Skin epidermis (tissue), 12 donors: ENCODE results near the gene ADAM8.
"Not testable (repeated sequence)": the region's sequence is repeated elsewhere in the genome, so short reads cannot be mapped to it uniquely, and the experiment has no call there.

Source experiments
- H3K27ac ChIP-seq, 21 experiments: fragments of 200-600 bp; sonication (generic) in 11 of 21; one replicate each; pipeline ENCODE4 v1.5.0; 2020; ENCODE audit warnings: mild to moderate bottlenecking in 3 of 21, inconsistent platforms in 2 of 21, moderate library complexity in 2 of 21
- H3K4me3 ChIP-seq, 7 experiments: fragments of 200-600 bp; sonication (generic) in 2 of 7; one replicate each; pipeline ENCODE4 v1.5.0; 2020; ENCODE audit warnings: inconsistent platforms in 2 of 7, mild to moderate bottlenecking in 2 of 7, moderate library complexity in 1 of 7

Gene ADAM8

DNA sequence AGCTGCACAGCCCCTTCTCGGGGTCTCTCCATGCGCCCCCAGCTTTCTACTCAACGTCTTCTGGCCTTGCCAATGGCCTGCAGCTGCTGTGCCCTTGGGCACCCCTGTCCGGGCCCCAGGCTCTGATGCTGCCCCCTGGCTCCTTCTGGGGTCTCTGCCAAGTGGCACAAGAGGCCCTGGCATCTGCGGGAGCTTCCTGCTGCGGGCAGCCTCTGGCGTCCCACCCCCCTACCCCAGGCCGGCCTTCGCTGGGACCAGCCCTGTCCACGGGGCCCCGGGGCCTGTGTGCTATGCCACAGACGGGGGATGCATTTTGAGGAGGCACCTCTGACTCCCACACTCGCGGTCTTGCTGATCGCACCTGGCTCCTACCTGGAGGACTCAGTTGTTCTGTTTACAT is 36.7 kb downstream of the ADAM8 start:
- Histone ChIP-seq H3K4me3 (no peak overlapping the region), H3K27ac (no peak overlapping the region)

DNA sequence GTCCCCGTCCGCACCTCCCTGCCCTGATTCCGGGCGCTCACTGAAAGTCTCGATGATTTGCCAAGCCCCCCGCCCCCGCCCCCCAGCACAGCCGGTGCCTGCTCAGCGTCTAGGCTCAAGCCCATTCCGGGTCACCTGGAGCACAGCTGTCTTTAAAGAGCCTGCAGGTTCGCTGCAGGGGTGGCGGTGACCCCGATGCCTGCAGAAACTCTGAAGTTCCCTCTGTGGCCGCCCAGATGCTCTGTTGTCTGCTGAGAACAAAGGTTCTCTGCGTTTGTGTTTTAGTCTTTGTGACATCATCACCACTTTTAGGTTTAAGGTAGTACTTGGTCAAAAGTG is 38.2 kb downstream of the ADAM8 start:
- H3K27ac ChIP-seq, result no peak overlapping the region
- H3K4me3 ChIP-seq, result no peak overlapping the region

DNA sequence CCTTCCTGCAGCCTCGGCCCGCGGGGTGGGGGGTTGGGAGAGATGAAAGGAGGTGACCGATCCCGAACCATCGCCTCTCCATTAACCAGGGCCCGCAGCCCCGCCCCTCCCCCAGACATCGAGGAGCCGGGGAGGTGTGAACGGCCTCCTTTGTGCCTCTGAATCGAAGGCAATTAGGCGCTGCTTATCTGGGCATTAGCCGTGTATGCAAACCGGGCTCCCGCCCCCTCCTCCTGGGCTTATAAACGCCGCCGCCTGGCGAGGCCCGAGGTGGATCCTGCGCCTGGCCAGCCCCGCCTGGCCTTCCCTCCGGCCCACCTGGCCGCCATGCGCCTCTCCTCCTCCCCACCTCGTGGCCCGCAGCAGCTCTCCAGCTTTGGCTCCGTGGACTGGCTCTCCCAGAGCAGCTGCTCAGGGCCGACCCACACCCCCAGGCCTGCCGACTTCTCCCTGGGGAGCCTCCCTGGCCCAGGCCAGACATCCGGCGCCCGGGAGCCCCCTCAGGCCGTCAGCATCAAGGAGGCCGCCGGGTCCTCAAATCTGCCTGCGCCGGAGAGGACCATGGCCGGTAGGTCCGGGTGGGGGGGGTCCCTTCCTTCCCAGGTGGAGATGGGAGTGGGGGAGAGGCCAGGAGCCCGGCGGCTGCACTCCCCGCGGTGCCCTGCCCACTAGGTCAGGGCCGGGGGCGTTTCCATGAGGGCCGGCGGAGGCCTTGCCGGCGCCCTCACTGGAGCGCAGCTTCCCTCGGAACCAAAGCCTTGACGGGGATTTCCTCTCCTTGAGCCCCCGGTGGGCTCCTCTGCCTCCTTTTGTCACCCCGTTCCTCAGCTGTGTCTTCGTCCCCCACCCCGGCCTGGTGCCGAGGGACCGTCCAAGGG is 38.8 kb downstream of the ADAM8 start, which contains the start of gene VENTX:
VENTX (plus strand) TSS at position 268 of the 878 bp plus-strand sequence; CDS start at position 328, 60 bp downstream.
- peak within 1 kb of the TSS in 8 of 21 experiments; percentile 15 to 74 (median 37) for H3K27ac ChIP-seq
- H3K4me3 ChIP-seq, result peak within 1 kb of the TSS in 6 of 7 experiments; percentile 4 to 27 (median 20)

DNA sequence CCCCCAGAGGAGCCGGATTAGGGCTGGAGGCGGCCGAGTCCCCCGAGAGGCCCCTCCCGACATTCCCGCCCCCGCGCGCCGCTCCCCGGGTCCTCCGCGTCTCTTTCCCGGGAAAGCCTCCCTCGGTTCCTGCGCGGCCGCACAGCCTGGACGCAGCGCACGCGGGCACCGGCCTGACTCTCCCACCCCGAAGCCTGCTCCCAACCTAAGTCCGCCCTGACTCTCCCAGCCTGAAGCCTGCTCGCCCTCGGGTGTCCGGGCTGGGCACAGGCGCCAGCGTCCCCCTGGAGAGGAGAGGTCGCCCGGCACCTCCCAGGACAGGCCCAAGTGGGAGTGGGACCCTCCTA is 39.5 kb downstream of the ADAM8 start:
- peak overlapping the region in 1 of 21 experiments; percentile 30 for H3K27ac ChIP-seq
- H3K4me3 ChIP-seq, result peak overlapping the region in 3 of 7 experiments; percentile 19 to 27 (median 25)

DNA sequence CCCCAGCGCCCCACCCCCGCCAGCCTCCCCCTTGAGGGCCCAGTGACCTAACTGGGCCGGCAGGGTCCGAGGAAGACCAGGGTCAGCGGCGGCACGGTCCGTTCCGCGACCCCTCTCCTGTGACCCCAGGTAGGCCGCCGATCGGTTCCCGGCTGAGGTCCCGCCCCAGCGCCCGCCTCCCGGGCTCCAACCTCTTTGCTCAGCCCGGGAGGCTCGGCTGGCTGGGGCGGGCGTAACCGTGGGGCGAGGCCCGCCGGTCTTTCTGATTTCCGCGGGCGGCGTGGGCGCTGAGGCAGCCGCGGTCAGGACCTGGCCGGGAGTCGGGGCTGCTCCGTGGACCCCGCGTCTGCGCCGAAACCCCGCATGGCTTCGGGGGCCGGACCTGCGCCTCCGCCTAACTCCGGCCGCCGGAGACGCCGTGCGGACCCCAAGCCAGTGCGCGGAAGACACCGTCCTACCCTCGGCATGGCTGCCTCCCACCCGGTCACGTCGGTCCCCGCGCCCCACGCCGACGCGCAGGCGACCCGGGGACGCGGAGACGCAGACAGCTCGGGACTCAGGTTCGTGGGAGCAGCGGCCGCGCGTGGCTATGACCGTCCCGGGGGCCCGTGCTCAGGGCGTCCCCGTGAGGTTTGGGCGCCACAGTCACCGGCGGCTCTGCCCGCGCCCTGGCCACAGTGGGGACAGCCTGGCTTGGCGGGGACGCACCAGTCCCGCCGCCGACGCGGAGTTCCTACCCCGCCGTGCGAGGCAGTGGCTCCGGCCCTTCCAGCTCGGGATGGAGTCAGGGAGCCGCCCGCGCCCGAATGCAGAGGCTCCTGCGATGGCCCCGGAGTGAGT is 40.0 kb downstream of the ADAM8 start:
- H3K27ac ChIP-seq, result peak overlapping the region in 11 of 21 experiments; percentile 15 to 74 (median 40)
- H3K4me3 ChIP-seq, result peak overlapping the region in 6 of 7 experiments; percentile 4 to 27 (median 20)

DNA sequence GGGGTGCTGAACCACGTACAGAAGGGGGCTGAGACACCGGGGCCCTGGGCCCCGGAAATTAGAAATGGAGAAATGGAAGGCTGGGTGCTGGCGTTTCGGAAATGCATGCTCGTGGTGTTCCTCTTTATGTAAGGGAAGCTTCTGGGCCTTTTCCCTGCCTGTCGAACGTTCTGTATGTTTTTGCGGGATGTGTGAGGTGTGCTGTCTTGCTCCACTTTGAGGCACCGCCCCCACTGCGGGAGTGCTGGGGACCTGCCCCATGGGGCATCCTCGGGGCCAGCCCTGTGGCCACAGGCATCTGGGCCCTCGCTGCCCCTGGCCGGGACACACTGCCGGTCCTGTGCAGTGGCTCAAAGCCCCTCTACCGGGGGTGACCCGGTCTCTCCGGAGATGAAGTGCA is 40.7 kb downstream of the ADAM8 start:
- Histone ChIP-seq H3K27ac (peak overlapping the region in 13 of 21 experiments; percentile 13 to 74 (median 40)), H3K4me3 (peak overlapping the region in 6 of 7 experiments; percentile 6 to 27 (median 20))

DNA sequence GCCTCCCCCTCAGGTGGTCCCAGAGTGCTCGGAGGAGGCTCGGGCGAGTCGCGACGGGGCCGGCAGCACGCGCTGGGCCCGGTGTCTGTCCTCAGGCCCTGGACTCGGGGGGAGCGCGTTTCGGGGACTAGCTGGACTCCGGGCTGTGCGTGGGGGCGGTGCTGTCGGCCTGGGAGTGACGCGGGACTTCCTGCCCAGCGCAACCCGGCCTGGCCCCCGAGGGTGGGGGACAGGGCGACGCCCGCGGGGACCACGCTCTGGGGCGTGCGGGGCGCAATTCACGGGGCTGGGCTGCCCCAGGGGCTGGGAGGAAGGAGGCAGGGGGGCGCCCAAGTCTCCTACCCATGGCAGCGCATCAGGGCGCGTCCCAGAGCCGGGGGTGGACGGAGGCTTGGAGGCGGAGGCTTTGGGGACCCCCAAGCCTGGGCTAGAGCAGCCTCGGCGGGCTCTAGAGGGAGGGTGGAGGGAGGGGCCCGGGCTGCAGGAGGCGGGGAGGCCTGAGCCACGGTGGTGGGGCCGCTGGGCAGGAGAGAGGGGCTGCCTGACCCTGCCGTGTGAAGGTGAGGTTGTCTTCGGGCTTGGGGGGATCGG is 41.3 kb downstream of the ADAM8 start:
- Histone ChIP-seq H3K27ac (peak overlapping the region in 13 of 21 experiments; percentile 23 to 74 (median 44)), H3K4me3 (peak overlapping the region in 6 of 7 experiments; percentile 5 to 27 (median 15))

DNA sequence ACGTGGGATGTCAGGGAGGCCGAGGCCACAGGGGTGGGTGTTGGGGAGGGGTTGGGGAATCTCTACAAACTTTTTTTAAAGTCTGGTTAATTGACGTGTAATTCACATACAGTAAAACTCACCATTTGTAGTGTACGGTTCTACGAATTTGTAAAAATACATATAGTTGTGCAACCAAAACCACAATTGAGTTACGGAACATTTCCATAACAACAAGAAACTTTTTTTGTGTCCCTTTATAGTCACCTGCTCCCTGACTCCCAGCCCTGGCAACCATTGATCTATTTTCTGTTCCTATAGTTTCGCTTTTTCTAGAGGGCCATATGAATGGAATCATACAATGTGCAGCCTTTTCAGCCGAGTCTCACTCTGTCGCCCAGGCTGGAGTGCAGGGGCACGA is 41.9 kb downstream of the ADAM8 start:
- H3K27ac ChIP-seq, H3K4me3 ChIP-seq: not testable (repeated sequence)

DNA sequence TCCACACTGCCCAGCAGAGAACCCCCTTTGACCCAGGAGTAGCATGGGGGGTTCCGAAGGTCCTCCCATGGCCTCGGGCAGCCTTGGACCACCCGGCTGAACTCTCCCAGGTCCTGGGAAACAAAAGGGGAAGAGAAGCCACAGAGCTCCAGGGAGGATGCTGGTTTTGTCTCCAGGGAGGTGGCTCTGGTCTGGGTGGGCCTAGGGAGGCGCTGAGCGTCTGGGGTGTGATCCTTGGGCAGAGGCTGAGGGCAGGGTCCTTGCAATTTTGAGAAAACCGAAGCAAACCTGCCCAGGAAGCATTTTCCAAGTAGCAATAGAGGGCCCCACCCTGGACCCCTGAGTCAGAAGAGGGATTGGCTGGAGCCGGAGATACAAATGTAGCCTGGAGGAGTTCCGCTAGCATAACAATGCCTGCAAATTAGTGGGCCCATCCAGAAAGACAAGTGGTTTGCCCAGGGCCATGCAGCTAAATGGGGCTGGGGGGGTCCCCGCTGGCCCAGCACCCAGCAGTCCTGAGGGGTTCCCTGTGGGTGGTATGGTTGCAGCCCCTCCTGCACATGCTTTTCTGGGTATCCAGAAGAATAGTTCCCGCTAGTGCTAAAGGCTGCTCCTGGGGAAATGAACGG is 44.6 kb downstream of the ADAM8 start:
- Histone ChIP-seq H3K27ac (no peak overlapping the region), H3K4me3 (no peak overlapping the region)

DNA sequence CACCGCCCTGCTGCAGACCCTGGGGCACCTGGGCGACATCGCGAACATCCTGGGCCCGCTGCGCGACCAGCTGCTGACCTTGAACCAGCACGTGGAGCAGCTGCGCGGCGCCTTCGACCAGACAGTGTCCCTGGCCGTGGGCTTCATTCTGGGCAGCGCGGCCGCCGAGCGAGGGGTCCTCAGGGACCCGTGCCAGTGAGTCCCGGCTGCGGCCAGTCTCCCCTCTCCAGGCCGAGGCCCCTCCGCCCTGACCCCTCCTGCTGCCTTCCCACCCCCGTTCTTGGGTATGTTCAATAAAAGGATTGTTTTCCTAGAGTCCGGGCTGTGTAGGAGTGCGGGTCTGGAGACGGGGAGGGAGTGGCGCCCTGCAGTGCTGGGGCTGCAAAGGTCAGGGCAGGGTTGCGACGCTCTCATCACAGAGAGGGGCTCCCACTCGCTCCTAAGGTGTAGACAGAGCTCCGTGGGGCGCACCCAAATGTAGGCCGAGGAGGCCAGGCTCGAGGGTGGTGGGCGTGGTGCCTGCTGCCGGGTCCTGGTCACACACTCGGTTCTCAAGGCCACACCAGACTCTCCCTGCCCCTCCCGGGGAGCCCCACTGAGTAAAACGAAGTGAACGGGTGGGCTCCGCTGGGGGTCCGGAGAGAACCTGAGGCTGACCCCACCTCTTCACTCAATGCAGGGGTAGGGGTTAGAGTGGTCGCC is 45.3 kb downstream of the ADAM8 start:
- Histone ChIP-seq H3K4me3 (no peak overlapping the region), H3K27ac (no peak overlapping the region)

DNA sequence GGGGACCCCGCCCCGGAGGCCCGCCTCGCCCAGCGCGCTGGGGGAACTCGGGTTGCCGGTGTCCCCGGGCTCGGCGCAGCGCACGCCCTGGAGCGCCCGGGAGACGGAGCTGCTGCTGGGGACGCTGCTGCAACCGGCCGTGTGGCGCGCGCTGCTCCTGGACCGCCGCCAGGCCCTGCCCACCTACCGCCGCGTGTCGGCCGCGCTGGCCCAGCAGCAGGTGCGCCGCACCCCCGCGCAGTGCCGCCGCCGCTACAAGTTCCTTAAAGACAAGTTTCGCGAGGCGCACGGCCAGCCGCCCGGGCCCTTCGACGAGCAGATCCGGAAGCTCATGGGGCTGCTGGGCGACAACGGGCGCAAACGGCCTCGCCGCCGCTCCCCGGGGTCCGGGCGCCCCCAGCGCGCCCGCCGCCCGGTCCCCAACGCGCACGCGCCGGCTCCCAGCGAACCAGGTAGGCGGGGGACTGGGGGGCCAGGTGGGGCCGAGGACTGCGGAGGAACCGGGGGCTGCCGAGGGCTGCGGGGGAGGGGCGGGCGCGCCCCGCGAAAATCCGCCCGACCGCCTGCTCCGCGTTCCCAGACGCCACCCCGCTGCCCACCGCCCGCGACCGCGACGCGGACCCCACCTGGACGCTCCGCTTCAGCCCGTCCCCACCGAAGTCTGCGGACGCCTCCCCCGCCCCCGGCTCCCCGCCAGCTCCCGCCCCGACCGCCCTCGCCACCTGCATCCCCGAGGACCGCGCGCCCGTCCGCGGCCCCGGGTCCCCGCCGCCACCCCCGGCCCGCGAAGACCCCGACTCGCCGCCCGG is 46.1 kb downstream of the ADAM8 start:
- Histone ChIP-seq H3K4me3 (peak overlapping the region in 1 of 7 experiments; percentile 8), H3K27ac (no peak overlapping the region)

DNA sequence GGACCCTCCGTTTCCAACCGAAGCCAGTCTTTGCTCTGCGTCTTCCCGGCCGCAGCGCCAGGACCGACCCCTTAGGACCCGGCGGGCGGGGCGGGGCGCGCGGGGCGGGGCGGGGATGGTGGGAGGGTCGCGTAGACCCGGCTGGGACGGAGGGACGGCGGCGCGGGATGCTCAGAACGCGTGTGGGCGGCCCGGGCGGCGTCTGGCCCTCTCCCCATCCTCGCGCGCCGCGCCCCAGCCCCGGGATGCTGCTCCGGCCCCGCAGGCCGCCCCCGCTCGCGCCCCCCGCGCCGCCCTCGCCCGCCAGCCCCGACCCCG is 46.7 kb downstream of the ADAM8 start, which contains the start of gene UTF1:
UTF1 (plus strand) TSS at position 174 of the 318 bp plus-strand sequence; CDS start at position 246, 72 bp downstream.
- H3K27ac ChIP-seq, result no peak within 1 kb of the TSS
- H3K4me3 ChIP-seq, result peak within 1 kb of the TSS in 1 of 7 experiments; percentile 8

DNA sequence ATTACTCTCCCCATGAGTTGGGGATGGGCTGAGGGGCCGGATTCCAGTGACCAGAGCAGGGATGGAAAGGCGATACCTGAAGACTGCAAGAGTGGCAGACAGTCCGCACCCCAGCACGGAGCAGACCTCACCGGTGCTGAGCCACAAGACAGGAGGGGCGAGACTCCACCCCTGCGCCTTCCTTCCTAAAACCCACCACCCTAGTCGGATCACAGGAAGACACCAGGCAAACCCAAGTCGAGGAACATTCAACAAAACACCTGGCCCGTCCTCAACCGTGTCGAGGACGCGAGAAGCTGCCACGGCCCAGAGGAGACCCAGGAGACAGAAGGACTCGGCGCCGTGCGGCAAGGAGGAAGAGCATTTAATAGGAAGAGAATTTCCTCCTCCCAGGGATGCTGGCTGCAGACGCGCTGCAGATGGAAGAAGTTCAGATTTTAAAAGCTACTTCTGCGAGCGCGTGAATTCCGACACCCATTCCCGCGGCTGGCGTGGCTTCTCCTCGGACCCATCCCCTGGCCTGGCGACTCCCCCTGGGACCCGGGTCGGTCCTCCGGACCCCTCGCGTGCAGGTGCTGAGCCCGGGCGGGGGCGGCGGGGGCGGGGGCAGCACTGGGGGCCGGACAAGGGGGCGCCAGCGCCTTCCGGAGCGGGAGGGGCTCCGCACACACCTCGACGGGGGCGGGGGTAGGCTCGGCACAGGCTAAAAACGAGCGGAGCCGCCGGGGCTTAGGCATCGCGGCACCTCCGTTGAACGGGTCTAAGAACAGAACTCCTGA is 47.2 kb downstream of the ADAM8 start:
- Histone ChIP-seq H3K4me3 (no peak overlapping the region), H3K27ac (no peak overlapping the region)

DNA sequence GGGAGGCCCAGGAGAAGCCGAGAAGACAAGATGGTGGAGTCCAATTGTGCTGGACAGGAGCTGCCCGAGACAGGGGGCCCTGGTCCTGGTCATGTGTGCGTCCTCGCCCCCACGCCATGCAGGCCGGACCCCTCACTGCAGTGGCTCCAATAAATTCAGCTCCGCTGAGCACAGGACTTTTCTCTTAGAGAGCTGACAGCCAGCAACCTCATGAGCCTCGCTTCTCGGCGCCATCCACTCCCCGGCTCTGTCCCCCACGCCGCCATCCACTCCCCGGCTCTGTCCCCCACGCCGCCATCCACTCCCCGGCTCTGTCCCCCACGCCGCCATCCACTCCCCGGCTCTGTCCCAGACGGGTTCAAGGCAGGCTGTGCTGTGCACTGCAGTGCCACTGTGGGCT is 49.4 kb downstream of the ADAM8 start:
- Histone ChIP-seq H3K4me3 (no peak overlapping the region), H3K27ac (no peak overlapping the region)

DNA sequence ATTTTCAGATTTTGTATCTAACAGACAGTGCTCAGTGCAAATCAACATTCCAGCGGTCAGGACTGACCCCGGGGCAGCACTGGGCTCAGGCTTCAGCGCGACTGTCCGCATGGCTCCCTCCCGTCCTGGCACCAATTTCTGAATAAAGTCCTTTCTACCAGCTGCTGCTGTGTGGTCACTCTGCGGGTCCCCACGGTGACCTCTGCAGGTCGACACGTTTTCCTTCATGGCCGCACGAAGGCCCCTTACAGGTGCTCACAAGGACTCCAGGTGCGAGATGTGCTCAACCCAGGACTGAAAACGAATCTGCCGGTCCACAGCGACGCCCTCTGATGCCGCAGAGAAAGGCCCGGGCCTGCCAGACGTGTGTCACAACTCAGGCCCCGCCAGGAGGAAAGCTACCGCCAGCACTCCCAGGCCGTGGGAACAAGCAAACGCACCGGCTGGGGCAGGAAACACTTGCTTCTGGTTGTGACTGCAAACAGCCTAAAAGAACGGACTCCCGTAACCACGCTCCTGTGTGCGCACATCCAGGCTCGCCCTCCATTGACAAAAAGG is 50.3 kb downstream of the ADAM8 start:
- Histone ChIP-seq H3K27ac (no peak overlapping the region), H3K4me3 (no peak overlapping the region)

DNA sequence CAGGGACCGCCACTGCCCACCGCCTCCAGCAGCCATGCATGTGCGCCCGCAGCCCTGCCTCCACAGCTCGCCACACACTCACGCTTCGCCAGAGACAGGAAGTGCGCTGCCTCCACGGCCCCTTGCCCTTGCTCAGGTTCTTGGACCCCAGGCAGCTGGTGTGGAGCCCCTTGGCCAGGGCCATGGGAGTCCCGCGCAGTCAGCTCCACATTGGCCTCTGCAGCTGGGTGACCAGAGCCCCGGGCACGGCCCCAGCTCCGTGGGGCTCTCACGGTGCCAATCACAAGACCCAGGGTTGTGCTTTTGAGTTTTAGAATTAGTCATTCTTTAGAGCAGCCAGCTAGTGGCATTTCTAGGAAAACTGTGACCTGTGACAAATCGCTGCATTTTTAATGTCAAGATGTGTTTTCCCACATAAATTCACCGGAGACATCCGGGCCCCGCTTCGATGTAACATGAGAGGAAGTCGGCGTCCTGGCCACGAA is 50.9 kb downstream of the ADAM8 start:
- Histone ChIP-seq H3K4me3 (no peak overlapping the region), H3K27ac (no peak overlapping the region)

DNA sequence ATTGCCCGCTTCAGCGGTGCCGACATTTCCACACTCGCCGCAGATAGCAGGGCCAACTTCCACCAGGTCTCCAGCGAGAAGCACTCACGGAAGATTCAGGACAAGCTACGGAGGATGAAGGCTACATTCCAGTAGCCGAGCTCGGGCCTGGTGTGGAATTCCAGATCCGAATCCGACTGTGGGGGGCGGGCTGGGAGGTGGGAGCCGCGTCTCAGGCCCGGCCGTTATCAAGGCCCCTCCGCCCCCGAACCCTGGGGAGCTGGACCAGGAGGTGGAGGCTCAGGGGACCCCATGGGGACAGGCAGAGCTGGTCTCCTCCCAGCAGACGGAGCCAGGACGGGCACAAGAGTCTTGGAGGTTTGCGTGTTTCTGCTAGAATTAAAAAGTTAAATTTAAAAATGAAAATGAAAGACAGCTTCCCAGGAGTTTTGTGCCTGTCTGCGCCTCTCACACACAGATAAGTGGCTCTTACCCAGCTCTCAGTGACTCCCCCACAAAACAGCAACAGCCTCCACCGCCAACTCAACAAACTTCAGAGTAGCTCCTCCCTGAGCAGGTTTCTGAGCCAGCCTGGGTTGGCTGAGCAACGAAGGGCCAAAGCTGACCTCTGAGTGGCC is 51.8 kb downstream of the ADAM8 start:
- H3K4me3 ChIP-seq, result no peak overlapping the region
- H3K27ac ChIP-seq, result no peak overlapping the region
